Glutamatergic neuron (in vitro differentiated cells): ENCODE results near the gene NLRP7. TPM values are rescaled to one million over a fixed set of nuclear protein-coding genes. Genes with fewer than 3 reads are reported as not detected.
"Not testable (repeated sequence)": the region's sequence is repeated elsewhere in the genome, so short reads cannot be mapped to it uniquely, and the experiment has no call there.

Experiments
- DNase-seq: peaks from one replicate; pipeline ENCODE4 v3.0.0; 2022
- H3K27ac Mint-ChIP-seq: one replicate; pipeline ENCODE4 v1.8.0; 2020; ENCODE audit warnings: mild to moderate bottlenecking, mixed read lengths, inconsistent platforms; ENCODE audit not compliant: unreplicated experiment
- H3K27me3 Mint-ChIP-seq: one replicate; pipeline ENCODE4 v1.8.0; 2020; ENCODE audit warnings: mild to moderate bottlenecking, moderate library complexity, mixed read lengths, inconsistent platforms; ENCODE audit not compliant: unreplicated experiment
- H3K36me3 Mint-ChIP-seq: one replicate; pipeline ENCODE4 v1.8.0; 2020; ENCODE audit warnings: mild to moderate bottlenecking, mixed read lengths, inconsistent platforms; ENCODE audit not compliant: unreplicated experiment
- H3K4me1 Mint-ChIP-seq: one replicate; pipeline ENCODE4 v1.8.0; 2020; ENCODE audit warnings: mild to moderate bottlenecking, low read depth, mixed read lengths, inconsistent platforms; ENCODE audit not compliant: unreplicated experiment
- H3K4me3 Mint-ChIP-seq: one replicate; pipeline ENCODE4 v1.8.0; 2020; ENCODE audit warnings: mild to moderate bottlenecking, mixed read lengths, inconsistent platforms; ENCODE audit not compliant: unreplicated experiment
- H3K9me3 Mint-ChIP-seq: one replicate; pipeline ENCODE4 v1.8.0; 2020; ENCODE audit warnings: mild to moderate bottlenecking, moderate library complexity, mixed read lengths, inconsistent platforms; ENCODE audit not compliant: unreplicated experiment
- total RNA-seq: library from RNA; stranded (reverse); fragmentation: NEBNext Ultra II Directional; extraction: Animal tissue kit (Norgen Biotek cat#: 25700); gene quantifications from one replicate; pipeline ENCODE4 v1.2.1, GENCODE V29; 2021; ENCODE audit not compliant: unreplicated experiment
- TF ChIP-seq, protein P1 (sequence below): fragments of 200-600 bp; sonication (generic); IDR thresholded peaks from one replicate; pipeline ENCODE4 v1.5.0; 2021; ENCODE audit not compliant: partially characterized antibody, unreplicated experiment

The NLRP7 gene
- total RNA-seq, 1 donor from 2014 or later: not detected

DNA sequence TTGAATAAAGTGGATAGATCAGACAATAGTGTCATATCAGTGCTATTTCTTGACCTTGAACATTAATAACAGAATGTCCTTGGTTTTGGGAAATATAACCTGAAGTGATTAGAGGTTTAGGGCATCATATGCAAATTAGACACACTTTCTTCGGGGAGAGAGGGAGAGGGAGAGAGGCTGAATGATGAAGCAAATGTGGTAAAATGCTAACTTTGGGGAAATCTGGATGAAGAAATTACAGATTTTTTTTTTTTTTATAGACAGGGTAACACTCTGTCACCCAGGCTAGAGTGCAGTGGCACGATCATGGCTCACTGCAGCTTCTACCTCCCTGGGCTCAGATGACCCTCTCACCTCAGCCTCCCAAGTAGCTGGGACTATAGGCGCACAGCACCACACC lies 45.3 kb downstream of the NLRP7 start:
- Mint-ChIP-seq H3K36me3 (no peaks in the 10 kb centered on the region), H3K4me3 (no peak overlapping the region), H3K9me3 (no peaks in the 10 kb centered on the region), H3K27me3 (no peaks in the 10 kb centered on the region), H3K27ac (no peak overlapping the region), H3K4me1 (no peaks in the 10 kb centered on the region)
- no peak for DNase-seq
- TF ChIP-seq, protein P1, sequence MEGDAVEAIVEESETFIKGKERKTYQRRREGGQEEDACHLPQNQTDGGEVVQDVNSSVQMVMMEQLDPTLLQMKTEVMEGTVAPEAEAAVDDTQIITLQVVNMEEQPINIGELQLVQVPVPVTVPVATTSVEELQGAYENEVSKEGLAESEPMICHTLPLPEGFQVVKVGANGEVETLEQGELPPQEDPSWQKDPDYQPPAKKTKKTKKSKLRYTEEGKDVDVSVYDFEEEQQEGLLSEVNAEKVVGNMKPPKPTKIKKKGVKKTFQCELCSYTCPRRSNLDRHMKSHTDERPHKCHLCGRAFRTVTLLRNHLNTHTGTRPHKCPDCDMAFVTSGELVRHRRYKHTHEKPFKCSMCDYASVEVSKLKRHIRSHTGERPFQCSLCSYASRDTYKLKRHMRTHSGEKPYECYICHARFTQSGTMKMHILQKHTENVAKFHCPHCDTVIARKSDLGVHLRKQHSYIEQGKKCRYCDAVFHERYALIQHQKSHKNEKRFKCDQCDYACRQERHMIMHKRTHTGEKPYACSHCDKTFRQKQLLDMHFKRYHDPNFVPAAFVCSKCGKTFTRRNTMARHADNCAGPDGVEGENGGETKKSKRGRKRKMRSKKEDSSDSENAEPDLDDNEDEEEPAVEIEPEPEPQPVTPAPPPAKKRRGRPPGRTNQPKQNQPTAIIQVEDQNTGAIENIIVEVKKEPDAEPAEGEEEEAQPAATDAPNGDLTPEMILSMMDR: no peak

DNA sequence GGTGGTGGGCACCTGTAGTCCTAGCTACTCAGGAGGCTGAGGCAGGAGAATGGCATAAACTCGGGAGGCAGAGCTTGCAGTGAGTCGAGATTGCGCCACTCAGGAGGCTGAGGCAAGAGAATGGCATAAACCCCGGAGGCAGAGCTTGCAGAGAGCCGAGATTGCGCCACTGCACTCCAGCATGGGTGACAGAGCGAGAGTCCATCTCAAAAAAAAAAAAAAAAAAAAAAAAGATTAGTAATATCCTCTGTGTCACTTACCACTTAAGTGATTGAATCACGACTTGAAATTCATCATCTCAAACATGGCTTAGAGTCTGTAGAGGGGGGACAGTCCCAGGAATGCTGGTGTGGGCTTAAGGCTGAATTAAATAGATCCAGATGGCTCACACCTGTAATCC lies 46.2 kb downstream of the NLRP7 start:
- not testable (repeated sequence) for H3K36me3 Mint-ChIP-seq, H3K9me3 Mint-ChIP-seq

DNA sequence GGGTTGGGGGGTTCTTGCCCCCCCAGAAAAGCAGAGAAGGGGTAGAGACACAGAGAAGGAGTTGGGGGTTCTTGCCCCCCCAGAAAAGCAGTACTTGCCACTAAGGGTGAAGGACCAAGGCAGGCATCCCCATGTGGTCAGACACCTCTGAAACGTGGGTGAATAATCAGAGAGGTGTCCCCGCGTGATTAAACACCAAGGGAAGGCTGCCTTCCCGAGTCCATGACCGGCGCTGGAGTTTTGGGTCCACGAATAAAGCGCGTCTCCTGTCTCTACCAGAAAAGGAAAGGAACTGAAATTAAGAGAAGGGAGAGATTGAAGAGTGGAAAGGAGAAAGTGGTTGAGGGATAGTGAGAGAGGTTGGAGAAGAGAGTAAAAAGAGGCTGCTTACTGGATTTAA lies 47.7 kb downstream of the NLRP7 start:
- H3K9me3 Mint-ChIP-seq, H3K4me3 Mint-ChIP-seq, H3K27me3 Mint-ChIP-seq, H3K27ac Mint-ChIP-seq, DNase-seq, H3K36me3 Mint-ChIP-seq, H3K4me1 Mint-ChIP-seq: not testable (repeated sequence)

More for the DNA sequence above, 46.2 kb downstream of the NLRP7 start:
- H3K4me3 Mint-ChIP-seq, DNase-seq, H3K4me1 Mint-ChIP-seq, H3K27ac Mint-ChIP-seq, H3K27me3 Mint-ChIP-seq: not testable (repeated sequence)

DNA sequence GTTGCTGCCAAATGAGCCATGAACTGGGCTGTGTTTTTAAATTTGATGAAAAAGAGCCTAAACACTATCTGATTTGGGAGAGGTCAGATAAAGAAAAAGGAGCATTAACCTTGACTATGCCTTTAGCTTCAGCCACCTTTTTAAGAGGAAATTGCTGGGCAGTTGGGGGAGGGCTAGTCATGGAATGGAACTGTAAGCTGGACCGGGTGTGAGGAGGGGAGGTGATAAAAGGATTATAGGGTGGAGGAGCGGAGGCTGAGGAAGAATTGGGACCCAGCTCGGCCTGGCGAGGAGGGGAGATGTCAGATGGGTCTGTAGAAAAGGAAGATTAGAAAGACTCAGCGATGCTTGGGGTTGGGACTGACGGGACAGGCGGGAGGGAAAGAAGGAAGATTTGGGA lies 48.6 kb downstream of the NLRP7 start:
- not testable (repeated sequence) for DNase-seq, H3K4me3 Mint-ChIP-seq, H3K27me3 Mint-ChIP-seq, H3K9me3 Mint-ChIP-seq, H3K27ac Mint-ChIP-seq, H3K36me3 Mint-ChIP-seq, H3K4me1 Mint-ChIP-seq

DNA sequence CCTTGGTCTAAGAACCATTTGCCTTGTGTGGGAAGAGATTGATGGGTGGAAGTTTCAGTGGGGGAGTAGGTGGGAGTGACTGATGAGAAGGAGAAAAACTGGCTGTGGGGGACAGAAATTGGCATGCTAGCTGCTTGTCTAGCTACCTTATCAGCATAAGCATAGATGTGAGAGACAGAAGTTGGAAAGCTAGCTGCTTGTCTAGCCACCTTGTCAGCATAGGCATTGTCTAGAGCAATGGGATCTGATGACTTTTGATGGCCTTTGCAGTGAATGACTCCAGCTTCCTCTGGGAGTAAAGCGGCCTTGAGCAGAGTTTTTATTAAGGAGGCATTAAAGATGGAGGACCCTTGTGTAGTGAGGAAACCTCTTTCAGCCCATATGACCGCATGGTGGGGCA lies 51.3 kb downstream of the NLRP7 start:
- TF ChIP-seq, protein P1: no peak
- no peak overlapping the region for H3K4me3 Mint-ChIP-seq
- no peaks in the 10 kb centered on the region for H3K9me3 Mint-ChIP-seq
- no peak overlapping the region for H3K27ac Mint-ChIP-seq
- H3K4me1 Mint-ChIP-seq: no peaks in the 10 kb centered on the region
- H3K27me3 Mint-ChIP-seq: no peaks in the 10 kb centered on the region
- no peak for DNase-seq
- H3K36me3 Mint-ChIP-seq: no peaks in the 10 kb centered on the region

DNA sequence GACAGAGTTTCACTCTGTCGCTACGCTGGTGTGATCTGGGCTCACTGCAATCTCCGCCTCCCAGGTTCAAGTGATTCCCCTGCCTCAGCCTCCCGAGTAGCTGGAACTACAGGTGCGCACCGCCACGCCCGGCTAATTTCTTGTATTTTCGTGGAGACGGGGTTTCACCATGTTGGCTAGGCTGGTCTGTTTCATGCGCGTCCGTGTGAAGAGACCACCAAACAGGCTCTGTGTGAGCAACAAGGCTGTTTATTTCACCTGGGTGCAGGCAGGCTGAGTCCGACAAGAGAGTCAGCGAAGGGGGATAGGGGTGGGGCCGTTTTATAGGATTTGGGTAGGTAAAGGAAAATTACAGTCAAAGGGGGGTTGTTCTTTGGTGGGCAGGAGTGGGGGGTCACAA lies 53.2 kb downstream of the NLRP7 start:
- DNase-seq, H3K4me3 Mint-ChIP-seq, H3K27ac Mint-ChIP-seq, H3K4me1 Mint-ChIP-seq, H3K27me3 Mint-ChIP-seq, H3K9me3 Mint-ChIP-seq, H3K36me3 Mint-ChIP-seq: not testable (repeated sequence)

DNA sequence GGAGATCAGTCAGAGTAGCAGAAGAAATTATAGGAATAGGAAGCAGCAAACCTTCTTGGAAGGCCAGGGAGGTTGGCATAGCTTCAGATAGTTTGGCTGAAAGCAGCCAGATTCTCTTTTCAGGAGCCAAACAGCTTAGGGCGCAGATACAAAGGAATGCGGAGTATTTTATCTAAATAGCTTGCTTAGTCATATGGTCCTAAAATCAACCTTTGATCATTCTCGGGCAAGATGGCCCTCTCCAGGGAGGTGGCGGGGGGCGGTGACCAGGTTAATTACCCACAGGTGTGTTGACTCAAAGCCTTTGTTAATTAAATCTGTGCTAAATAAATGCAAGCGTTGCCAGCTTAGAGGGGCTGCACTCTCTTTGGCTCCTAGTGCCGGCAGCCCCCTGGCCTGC lies 53.9 kb downstream of the NLRP7 start:
- TF ChIP-seq, protein P1: no peak
- H3K4me1 Mint-ChIP-seq: no peaks in the 10 kb centered on the region
- no peak for DNase-seq
- H3K9me3 Mint-ChIP-seq: no peaks in the 10 kb centered on the region
- H3K27ac Mint-ChIP-seq: no peak overlapping the region
- no peaks in the 10 kb centered on the region for H3K36me3 Mint-ChIP-seq
- no peaks in the 10 kb centered on the region for H3K27me3 Mint-ChIP-seq
- H3K4me3 Mint-ChIP-seq: no peak overlapping the region
